ENCODE measurements around the gene PRR33. TPM values are rescaled to one million over a fixed set of nuclear protein-coding genes. Genes with fewer than 3 reads are reported as not detected.

The PRR33 gene
- total and polyA plus RNA-seq, 2 experiments from 2014 or later = 0.29 TPM; not detected in 1

GRCh38 chr11:1880746-1881441 is 10.8 kb downstream of the PRR33 start:
- Histone ChIP-seq H3K9me2 (replicated peaks; ENCODE audit: insufficient read depth) (no peaks in the 10 kb centered on the region), H3K36me3 (replicated peaks; ENCODE audit: insufficient read depth, low read depth) (no peaks in the 10 kb centered on the region), H3K27me3 (no peaks in the 10 kb centered on the region), H3K4me2 (no peak overlapping the region), H3K4me1 (ENCODE audit: insufficient read depth) (peaks cover 48% of the 10 kb centered on the region), H3K79me2 (no peaks in the 10 kb centered on the region), H4K20me1 (ENCODE audit: insufficient read depth, poor library complexity, severe bottlenecking) (no peaks in the 10 kb centered on the region), H3K9me3 (ENCODE audit: low read depth) (no peaks in the 10 kb centered on the region), H3K4me3 (no peak overlapping the region), H2AFZ (no peak overlapping the region), H3K27ac (peak overlapping the region; percentile 99)
- DNase-seq (ENCODE audit: low spot score) = no peak
- WGBS (ENCODE audit: low lambda C conversion rate, missing lambda C conversion rate) = 92% methylated on average over 9 of the region's 9 CpGs
- TF ChIP-seq CTCF (IDR thresholded peaks at IDR 0.05; ENCODE audit: poor library complexity) = no peak
- no peak for TF ChIP-seq EZH2phosphoT487 (IDR thresholded peaks at IDR 0.05; ENCODE audit: low read depth, severe bottlenecking, unreplicated experiment)
- TF ChIP-seq EZH2 (IDR thresholded peaks at IDR 0.05; ENCODE audit: borderline replicate concordance) = no peak

- Histone ChIP-seq H3K4me2 (no peak overlapping the region), H3K27me3 (no peaks in the 10 kb centered on the region), H4K20me1 (ENCODE audit: insufficient read depth, poor library complexity, severe bottlenecking) (no peaks in the 10 kb centered on the region), H3K36me3 (replicated peaks; ENCODE audit: insufficient read depth, low read depth) (no peaks in the 10 kb centered on the region), H3K9me2 (replicated peaks; ENCODE audit: insufficient read depth) (no peaks in the 10 kb centered on the region), H3K27ac (peak overlapping the region; percentile 99), H3K4me3 (no peak overlapping the region), H2AFZ (no peak overlapping the region), H3K9me3 (ENCODE audit: low read depth) (no peaks in the 10 kb centered on the region), H3K79me2 (no peaks in the 10 kb centered on the region), H3K4me1 (ENCODE audit: insufficient read depth) (peaks cover 55% of the 10 kb centered on the region)
- TF ChIP-seq EZH2 (IDR thresholded peaks at IDR 0.05; ENCODE audit: borderline replicate concordance) = no peak
- no peak for TF ChIP-seq CTCF (IDR thresholded peaks at IDR 0.05; ENCODE audit: poor library complexity)
- WGBS (ENCODE audit: low lambda C conversion rate, missing lambda C conversion rate) = 95% methylated on average over 31 of the region's 32 CpGs
- peak; percentile 30 for DNase-seq (ENCODE audit: low spot score)
Observed at GRCh38 chr11:1879941-1880720, 11.6 kb downstream of the PRR33 start.

GRCh38 chr11:1879342-1879940 is 12.3 kb downstream of the PRR33 start:
- Histone ChIP-seq H3K4me1 (ENCODE audit: insufficient read depth) (peaks cover 61% of the 10 kb centered on the region), H3K9me3 (ENCODE audit: low read depth) (no peaks in the 10 kb centered on the region), H3K27me3 (no peaks in the 10 kb centered on the region), H2AFZ (no peak overlapping the region), H3K36me3 (replicated peaks; ENCODE audit: insufficient read depth, low read depth) (no peaks in the 10 kb centered on the region), H3K4me2 (no peak overlapping the region), H3K79me2 (no peaks in the 10 kb centered on the region), H3K4me3 (no peak overlapping the region), H4K20me1 (ENCODE audit: insufficient read depth, poor library complexity, severe bottlenecking) (no peaks in the 10 kb centered on the region), H3K27ac (peak overlapping the region; percentile 99), H3K9me2 (replicated peaks; ENCODE audit: insufficient read depth) (no peaks in the 10 kb centered on the region)
- DNase-seq (ENCODE audit: low spot score) = no peak
- 92% methylated on average over 13 of the region's 13 CpGs for WGBS (ENCODE audit: low lambda C conversion rate, missing lambda C conversion rate)
- TF ChIP-seq EZH2 (IDR thresholded peaks at IDR 0.05; ENCODE audit: borderline replicate concordance) (no peak), CTCF (IDR thresholded peaks at IDR 0.05; ENCODE audit: poor library complexity) (no peak), EZH2phosphoT487 (IDR thresholded peaks at IDR 0.05; ENCODE audit: low read depth, severe bottlenecking, unreplicated experiment) (no peak)

Data from hepatocyte (in vitro differentiated cells).